K562 (cell line): ENCODE results near the gene PRR29. TPM values are rescaled to one million over a fixed set of nuclear protein-coding genes. Genes with fewer than 3 reads are reported as not detected.

ENCODE experiments used
- ARNT ChIP-seq, 2 experiments: fragments of 450-650 bp; IDR thresholded peaks; 2 replicates each; pipeline ENCODE4 v1.6.1; 2016; ENCODE audit warnings: mild to moderate bottlenecking in 1 of 2
- DMBX1 ChIP-seq: fragments of 250-450 bp; sonication (Bioruptor Pico); IDR thresholded peaks from 2 replicates; pipeline ENCODE4 v1.8.0; 2022; ENCODE audit warnings: inconsistent platforms, mild to moderate bottlenecking, moderate library complexity, borderline replicate concordance
- EGR1 ChIP-seq: fragments of 450-650 bp; conservative IDR thresholded peaks from 2 replicates; pipeline ENCODE4 v1.6.1; 2017; ENCODE audit warnings: mild to moderate bottlenecking
- ETS1 ChIP-seq: conservative IDR thresholded peaks from 2 replicates; pipeline ENCODE4 v1.6.1; 2011; ENCODE audit warnings: low read depth, mild to moderate bottlenecking, low read length; ENCODE audit not compliant: control insufficient read depth
- FOXK1 ChIP-seq: sonication (generic); formaldehyde crosslinking; IDR thresholded peaks from 2 replicates; pipeline ENCODE4 v1.8.0; 2022; ENCODE audit warnings: missing genetic modification reagents, mild to moderate bottlenecking, borderline replicate concordance
- FOXP1 ChIP-seq: sonication (generic); formaldehyde crosslinking; IDR thresholded peaks from 2 replicates; pipeline ENCODE4 v1.8.0; 2022; ENCODE audit warnings: mild to moderate bottlenecking, missing genetic modification reagents
- FUS ChIP-seq: fragments of 200-400 bp; formaldehyde crosslinking; optimal IDR thresholded peaks from 2 replicates; pipeline ENCODE3; 2017; ENCODE audit warnings: low read depth, low read length
- HES1 ChIP-seq: fragments of 450-650 bp; IDR thresholded peaks from 2 replicates; pipeline ENCODE4 v1.6.1; 2016; ENCODE audit warnings: low read depth, mild to moderate bottlenecking, moderate library complexity
- HNRNPK ChIP-seq: fragments of 200-400 bp; formaldehyde crosslinking; IDR thresholded peaks from one replicate; pipeline ENCODE4 v1.6.1; 2018; ENCODE audit warnings: mild to moderate bottlenecking, low read depth, low read length; ENCODE audit not compliant: poor library complexity, severe bottlenecking
- HOXB6 ChIP-seq: fragments of 250-450 bp; sonication (Bioruptor Pico); IDR thresholded peaks from 2 replicates; pipeline ENCODE4 v1.5.1; 2022; ENCODE audit warnings: mild to moderate bottlenecking, borderline replicate concordance
- HSF4 ChIP-seq: fragments of 250-450 bp; sonication (Bioruptor Pico); IDR thresholded peaks from 2 replicates; pipeline ENCODE4 v2.1.2; 2022; ENCODE audit warnings: mild to moderate bottlenecking, moderate library complexity, borderline replicate concordance
- KDM1A ChIP-seq, 2 experiments: fragments of 450-650 bp; IDR thresholded peaks; 2 replicates each; pipeline ENCODE4 v1.6.1; 2016; ENCODE audit warnings: mild to moderate bottlenecking in 2 of 2
- KLF16 ChIP-seq: IDR thresholded peaks from 2 replicates; pipeline ENCODE4 v1.6.1; 2016; ENCODE audit warnings: antibody characterized with exemption
- MAFK ChIP-seq: IDR thresholded peaks from 2 replicates; pipeline ENCODE4 v1.6.1; 2011; ENCODE audit warnings: low read length, improper control_type of control experiment
- NFIC ChIP-seq: fragments of 450-650 bp; IDR thresholded peaks from 2 replicates; pipeline ENCODE4 v1.6.1; 2017; ENCODE audit warnings: mild to moderate bottlenecking, inconsistent platforms
- NFYB ChIP-seq: IDR thresholded peaks from 2 replicates; pipeline ENCODE4 v1.6.1; 2011; ENCODE audit warnings: mild to moderate bottlenecking, moderate library complexity; ENCODE audit not compliant: insufficient read length; ENCODE audit errors: extremely low read depth
- POU5F1 ChIP-seq: fragments of 150-350 bp; IDR thresholded peaks from 2 replicates; pipeline ENCODE4 v1.6.1; 2014; ENCODE audit warnings: borderline replicate concordance, low read length, low read depth, mild to moderate bottlenecking; ENCODE audit not compliant: partially characterized antibody
- RBM15 ChIP-seq: fragments of 200-400 bp; formaldehyde crosslinking; IDR thresholded peaks from 2 replicates; pipeline ENCODE4 v1.6.1; 2018; ENCODE audit warnings: mild to moderate bottlenecking, low read length, moderate library complexity; ENCODE audit not compliant: insufficient read depth
- RBM17 ChIP-seq: fragments of 200-400 bp; formaldehyde crosslinking; IDR thresholded peaks from 2 replicates; pipeline ENCODE4 v1.6.1; 2017; ENCODE audit warnings: low read depth, mild to moderate bottlenecking, low read length, borderline replicate concordance
- SETDB1 ChIP-seq: IDR thresholded peaks from one replicate; pipeline ENCODE4 v1.6.1; 2012; ENCODE audit warnings: low read length, control low read depth, inconsistent platforms
- SRSF9 ChIP-seq: fragments of 200-400 bp; formaldehyde crosslinking; IDR thresholded peaks from 2 replicates; pipeline ENCODE4 v1.6.1; 2017; ENCODE audit warnings: low read depth, low read length, borderline replicate concordance
- STAG1 ChIP-seq: sonication (generic); formaldehyde crosslinking; IDR thresholded peaks from 2 replicates; pipeline ENCODE4 v1.5.0; 2020; ENCODE audit warnings: missing genetic modification reagents, borderline replicate concordance
- ZBTB1 ChIP-seq: sonication (generic); formaldehyde crosslinking; IDR thresholded peaks from 2 replicates; pipeline ENCODE4 v1.8.1; 2023; ENCODE audit warnings: missing genetic modification reagents, low read depth, mild to moderate bottlenecking, borderline replicate concordance
- ZNF146 ChIP-seq: IDR thresholded peaks from one replicate; pipeline ENCODE4 v1.6.1; 2018; ENCODE audit warnings: missing compliant biosample characterization; ENCODE audit not compliant: unreplicated experiment
- ZNF174 ChIP-seq: fragments of 250-450 bp; sonication (Bioruptor Pico); IDR thresholded peaks from 2 replicates; pipeline ENCODE4 v1.4.0; 2020; ENCODE audit warnings: mild to moderate bottlenecking
- ZNF408 ChIP-seq: fragments of 250-450 bp; sonication (Bioruptor Pico); IDR thresholded peaks from 2 replicates; pipeline ENCODE4 v1.4.0; 2020; ENCODE audit warnings: low read depth, mild to moderate bottlenecking, moderate library complexity
- ZNF512 ChIP-seq: IDR thresholded peaks from 2 replicates; pipeline ENCODE4 v1.6.1; 2016; ENCODE audit warnings: missing genetic modification characterization, missing compliant biosample characterization
- polyA plus RNA-seq, 8 experiments: library from polyadenylated mRNA; depleted of rRNA in 4 of 8; stranded (reverse) in 5 of 8; unstranded in 3 of 8; fragments of >200 nt; fragmentation: Nextera tagmentation in 2 of 8; fragmentation: Illumina TruSeq in 1 of 8; extraction: Ambion mirVana in 2 of 8; extraction: Trizol in 1 of 8; gene quantifications; 2 replicates each; pipeline versions ENCODE4 v1.2.1 to v1.2.3, GENCODE V29; 2011 to 2014; ENCODE audit warnings: inconsistent platforms in 1 of 8, missing spikeins in 1 of 8
- total RNA-seq, 7 experiments: library from RNA; depleted of rRNA in 6 of 7; stranded (reverse); fragments of >200 nt in 6 of 7; fragmentation: Illumina TruSeq in 2 of 7; extraction: Trizol in 2 of 7; gene quantifications; 2 replicates each; pipeline versions ENCODE4 v1.2.1 to v1.2.3, GENCODE V29; 2011 to 2021; ENCODE audit warnings: low replicate concordance in 1 of 7

PRR29 gene
- total and polyA plus RNA-seq, 9 of the 15 experiments (the other 6 are each of a cell fraction or from before 2014, with no cell fraction given) = 0.08 to 0.58 (median 0.15) TPM; not detected in 5

GRCh38 chr17:64022611-64023063 lies 24.5 kb downstream of the PRR29 start (continued):
- TF ChIP-seq ETS1 = no peak
- no peak for TF ChIP-seq RBM17
- no peak for TF ChIP-seq FOXK1
- peak; percentile 76 for TF ChIP-seq EGR1
- TF ChIP-seq KLF16 = 0 out of 2 replicates have a peak, but pooled peaks have one; percentile 9
- no peak for TF ChIP-seq FOXP1 (CRISPR knock-in tag)
- no peak for TF ChIP-seq KDM1A (IDR thresholded peaks at IDR 0.05)
- no peak for TF ChIP-seq RBM15
- TF ChIP-seq ZBTB1 (CRISPR knock-in tag) = no peak
- no peak for TF ChIP-seq DMBX1
- no peak for TF ChIP-seq SETDB1
- TF ChIP-seq POU5F1 = no peak
- no peak for TF ChIP-seq ZNF408
- TF ChIP-seq ZNF174 (CRISPR knock-in tag) = no peak
- no peak for TF ChIP-seq HNRNPK
- TF ChIP-seq ZNF146 (CRISPR knock-in tag) = no peak
- TF ChIP-seq STAG1 (CRISPR knock-in tag) = no peak
- no peak for TF ChIP-seq HES1
- TF ChIP-seq NFYB = no peak
- TF ChIP-seq MAFK = no peak
- no peak for TF ChIP-seq FUS
- TF ChIP-seq NFIC = peak; percentile 51
- TF ChIP-seq HSF4 = no peak
- TF ChIP-seq HOXB6 (CRISPR knock-in tag) = no peak
- no peak for TF ChIP-seq SRSF9
- no peak for TF ChIP-seq ARNT (IDR thresholded peaks at IDR 0.05)
- no peak for TF ChIP-seq ZNF512 (tag)
